Cardiac fibroblast (primary cell): ENCODE results near the gene DOHH.
"Not testable (repeated sequence)": the region's sequence is repeated elsewhere in the genome, so short reads cannot be mapped to it uniquely, and the experiment has no call there.

Experiments used
- DNase-seq, 2 donors: peaks; one replicate each; pipeline versions ENCODE4 v3.0.0 to v3.0.0-alpha.2; 2010; ENCODE audit warnings: low read depth in 2 of 2
- H3K4me3 ChIP-seq, 2 donors: replicated peaks in 1 of 2; 1 replicate in 1 of 2; 2 replicates in 1 of 2; pipeline ENCODE4 v1.5.1; 2011; ENCODE audit warnings: low read depth in 2 of 2, low read length in 2 of 2, mild to moderate bottlenecking in 2 of 2, moderate library complexity in 1 of 2
- CTCF ChIP-seq: IDR thresholded peaks from one replicate; pipeline ENCODE4 v1.5.1; 2011; ENCODE audit warnings: low read depth, mild to moderate bottlenecking, low read length, inconsistent platforms

The DOHH gene

GRCh38 chr19:3534375-3535234 lies 34.1 kb upstream of the DOHH start:
- no peak for TF ChIP-seq CTCF
- H3K4me3 ChIP-seq = no peak overlapping the region

GRCh38 chr19:3533563-3534216 lies 33.2 kb upstream of the DOHH start:
- H3K4me3 ChIP-seq = no peak overlapping the region
- TF ChIP-seq CTCF = no peak
- DNase-seq = no peak

More at GRCh38 chr19:3534375-3535234, 34.1 kb upstream of the DOHH start:
- DNase-seq = no peak

GRCh38 chr19:3533033-3533432 lies 32.6 kb upstream of the DOHH start:
- no peak overlapping the region for H3K4me3 ChIP-seq
- TF ChIP-seq CTCF = no peak
- DNase-seq = no peak

GRCh38 chr19:3532154-3532786 lies 31.8 kb upstream of the DOHH start:
- no peak overlapping the region for H3K4me3 ChIP-seq
- no peak for DNase-seq
- TF ChIP-seq CTCF = no peak

- DNase-seq = no peak
- H3K4me3 ChIP-seq = no peak overlapping the region
- no peak for TF ChIP-seq CTCF
Observed at GRCh38 chr19:3531716-3532115, 31.2 kb upstream of the DOHH start.

- no peak for DNase-seq
- no peak overlapping the region for H3K4me3 ChIP-seq
- no peak for TF ChIP-seq CTCF
Observed at GRCh38 chr19:3530389-3530788, 29.9 kb upstream of the DOHH start.

- DNase-seq = not testable (repeated sequence)
Observed at GRCh38 chr19:3529299-3529698, 28.8 kb upstream of the DOHH start.

More at GRCh38 chr19:3529299-3529698, 28.8 kb upstream of the DOHH start:
- H3K4me3 ChIP-seq = not testable (repeated sequence)
